B cell (primary cell): ENCODE data around the gene UBE2U. TPM values are rescaled to one million over a fixed set of nuclear protein-coding genes. Genes with fewer than 3 reads are reported as not detected.
"Not testable (repeated sequence)": the region's sequence is repeated elsewhere in the genome, so short reads cannot be mapped to it uniquely, and the experiment has no call there.

Experiments used
- ATAC-seq: fragments of 200-7000 bp; cut with Tn5 transposase; one replicate; pipeline ENCODE4 v1.10.0; 2021; ENCODE audit warnings: low read depth, mild to moderate bottlenecking, moderate number of reproducible peaks, moderate library complexity
- CTCF ChIA-PET: fragments of 350-600 bp; sonication (Branson Sonifier 250); formaldehyde crosslinking; loops from one replicate; lab custom pipeline; 2021; ENCODE audit warnings: antibody characterized with exemption, inconsistent platforms; lab: Charles Lee
- POLR2A ChIA-PET: fragments of 350-600 bp; sonication (Branson Sonifier 250); formaldehyde crosslinking; loops from one replicate; lab custom pipeline; 2021; ENCODE audit warnings: antibody characterized with exemption; lab: Charles Lee
- DNase-seq: peaks from one replicate; pipeline ENCODE4 v3.0.0; 2013
- H2AFZ ChIP-seq: 2 replicates; pipeline ENCODE4 v1.6.1; 2012; ENCODE audit warnings: mild to moderate bottlenecking, low read depth, low read length; ENCODE audit not compliant: insufficient read depth, poor library complexity, severe bottlenecking
- H3K27ac ChIP-seq, 2 donors: 1 replicate in 1 of 2; 2 replicates in 1 of 2; pipeline ENCODE4 v1.5.1; 2012 to 2013; ENCODE audit warnings: low read length in 2 of 2, mild to moderate bottlenecking in 2 of 2, moderate library complexity in 1 of 2
- H3K27me3 ChIP-seq, 4 experiments: fragments of 200-600 bp in 1 of 4; sonication (generic) in 1 of 4; replicated peaks in 1 of 4; 1 replicate in 2 of 4; 2 replicates in 2 of 4; pipeline versions ENCODE4 v1.6.1 to v1.7.0; 2013 to 2016; ENCODE audit warnings: low read length in 3 of 4, mild to moderate bottlenecking in 2 of 4, mixed read lengths in 1 of 4, moderate library complexity in 1 of 4; ENCODE audit not compliant: insufficient read depth in 4 of 4, control insufficient read depth in 3 of 4; ENCODE audit errors: control extremely low read depth in 1 of 4
- H3K36me3 ChIP-seq, 2 experiments: replicated peaks in 1 of 2; 1 replicate in 1 of 2; 2 replicates in 1 of 2; pipeline versions ENCODE4 v1.6.1 to v1.7.1; 2013; ENCODE audit warnings: low read length in 1 of 2; ENCODE audit not compliant: insufficient read depth in 2 of 2, control insufficient read depth in 1 of 2; ENCODE audit errors: control extremely low read depth in 1 of 2, extremely low read depth in 1 of 2
- H3K4me1 ChIP-seq, 2 donors: fragments of 200-600 bp in 1 of 2; sonication (generic) in 1 of 2; 1 replicate in 1 of 2; 2 replicates in 1 of 2; pipeline versions ENCODE4 v1.5.1 to v1.6.1; 2013 to 2017; ENCODE audit warnings: low read length in 2 of 2; ENCODE audit not compliant: control insufficient read depth in 2 of 2, insufficient read depth in 2 of 2
- H3K4me2 ChIP-seq: replicated peaks from 2 replicates; pipeline ENCODE3; 2012; ENCODE audit warnings: mild to moderate bottlenecking, low read depth, low read length; ENCODE audit not compliant: poor library complexity, severe bottlenecking
- H3K4me3 ChIP-seq, 5 experiments: fragments of 200-600 bp in 1 of 5; sonication (generic) in 1 of 5; 1 replicate in 3 of 5; 2 replicates in 2 of 5; pipeline versions ENCODE4 v1.5.1 to v1.7.0; 2011 to 2016; ENCODE audit warnings: low read length in 4 of 5, mild to moderate bottlenecking in 4 of 5, low read depth in 2 of 5, control low read depth in 1 of 5, moderate library complexity in 1 of 5; ENCODE audit not compliant: insufficient read depth in 1 of 5; ENCODE audit errors: control extremely low read depth in 1 of 5, extremely low read depth in 1 of 5
- H3K79me2 ChIP-seq: fragments of 200-600 bp; sonication (generic); one replicate; pipeline ENCODE4 v1.6.0; 2016; ENCODE audit warnings: low read length; ENCODE audit not compliant: control insufficient read depth, insufficient read depth
- H3K9ac ChIP-seq: fragments of 200-600 bp; sonication (generic); 2 replicates; pipeline ENCODE4 v1.6.1; 2017; ENCODE audit warnings: mild to moderate bottlenecking, low read length, moderate library complexity
- H3K9me3 ChIP-seq, 3 donors: one replicate each; pipeline versions ENCODE4 v1.6.1 to v1.7.1; 2013; ENCODE audit warnings: low read length in 2 of 3; ENCODE audit not compliant: control insufficient read depth in 2 of 3, insufficient read depth in 1 of 3; ENCODE audit errors: control extremely low read depth in 1 of 3
- H4K20me1 ChIP-seq: 2 replicates; pipeline ENCODE4 v1.6.0; 2012; ENCODE audit warnings: mild to moderate bottlenecking, low read length; ENCODE audit not compliant: insufficient read depth, control insufficient read depth, poor library complexity, severe bottlenecking
- H3K27ac Mint-ChIP-seq: one replicate; pipeline ENCODE4 v1.8.0; 2021; ENCODE audit warnings: mixed read lengths
- H3K27me3 Mint-ChIP-seq: one replicate; pipeline ENCODE4 v1.8.0; 2021; ENCODE audit warnings: mixed read lengths
- H3K4me1 Mint-ChIP-seq: one replicate; pipeline ENCODE4 v1.8.0; 2021; ENCODE audit warnings: mixed read lengths
- H3K4me3 Mint-ChIP-seq: one replicate; pipeline ENCODE4 v1.8.0; 2021; ENCODE audit warnings: mixed read lengths
- H3K9me3 Mint-ChIP-seq: one replicate; pipeline ENCODE4 v1.8.0; 2022; ENCODE audit warnings: mixed read lengths; ENCODE audit not compliant: insufficient read depth
- CTCF ChIP-seq: fragments of 200-600 bp; IDR thresholded peaks from one replicate; pipeline ENCODE4 v1.8.0; 2022; ENCODE audit warnings: antibody characterized with exemption, mild to moderate bottlenecking
- EZH2 ChIP-seq: IDR thresholded peaks from 2 replicates; pipeline ENCODE4 v1.6.1; 2012; ENCODE audit warnings: borderline replicate concordance, low read depth, mild to moderate bottlenecking, moderate library complexity, low read length; ENCODE audit not compliant: insufficient read depth, poor library complexity, severe bottlenecking
- WGBS: methylation state at CpG from one replicate; pipeline ENCODE4 v1.1.5; 2013; ENCODE audit warnings: missing lambda C conversion rate; ENCODE audit not compliant: insufficient coverage; 5-methylcytosine and 5-hydroxymethylcytosine counted together
- intact Hi-C: fragments of 100-400 bp; cut with micrococcal nuclease; formaldehyde crosslinking; loops from one replicate; pipeline ENCODE4 v1.10.0; 2022
- polyA plus RNA-seq: library from polyadenylated mRNA; depleted of rRNA; stranded (reverse); fragments of >200 nt; gene quantifications from 2 replicates; pipeline ENCODE4 v1.2.3, GENCODE V29; 2012
- total RNA-seq, 2 donors: library from RNA; stranded (reverse); fragments of 120-200 nt in 1 of 2; gene quantifications; 1 replicate in 1 of 2; 2 replicates in 1 of 2; pipeline versions ENCODE4 v1.2.3 to v1.2.4, GENCODE V29; 2013 to 2022

Gene UBE2U
- total and polyA plus RNA-seq, 2 donors (not counting 1 experiment from before 2014, with no cell fraction given): not detected

- no peak overlapping the region for H3K9ac ChIP-seq
- no peaks in the 10 kb centered on the region for H3K4me1 ChIP-seq
- WGBS: 94% methylated on average over 2 of the region's 5 CpGs
- H3K27me3 ChIP-seq: no peaks in the 10 kb centered on the region
- no peaks in the 10 kb centered on the region for H3K9me3 Mint-ChIP-seq
- H3K4me3 Mint-ChIP-seq: no peak overlapping the region
- no peaks in the 10 kb centered on the region for H3K36me3 ChIP-seq
- H3K27me3 Mint-ChIP-seq: peaks cover 10% of the 10 kb centered on the region
- no peak overlapping the region for H3K4me3 ChIP-seq
- H4K20me1 ChIP-seq: no peaks in the 10 kb centered on the region
- DNase-seq: no peak
- H3K27ac Mint-ChIP-seq: no peak overlapping the region
- ATAC-seq: no peak
- intact Hi-C loops: no loop called here
- CTCF ChIA-PET: no interaction called here
- no peak overlapping the region for H3K27ac ChIP-seq
- no peaks in the 10 kb centered on the region for H3K79me2 ChIP-seq
- no peaks in the 10 kb centered on the region for H3K4me1 Mint-ChIP-seq
- TF ChIP-seq CTCF (no peak), EZH2 (no peak)
- POLR2A ChIA-PET: no interaction called here
- H3K9me3 ChIP-seq: no peaks in the 10 kb centered on the region
- no peak overlapping the region for H3K4me2 ChIP-seq
- H2AFZ ChIP-seq: no peak overlapping the region
These were observed 16.8 kb downstream of the UBE2U start for GRCh38 chr1:64220241-64220640.

- H3K4me2 ChIP-seq: no peak overlapping the region
- H3K27me3 ChIP-seq: no peaks in the 10 kb centered on the region
- TF ChIP-seq CTCF (no peak), EZH2 (no peak)
- Mint-ChIP-seq H3K27ac (no peak overlapping the region), H3K9me3 (no peaks in the 10 kb centered on the region), H3K4me1 (no peaks in the 10 kb centered on the region), H3K4me3 (no peak overlapping the region), H3K27me3 (peaks cover 14% of the 10 kb centered on the region)
- H3K4me1 ChIP-seq: no peaks in the 10 kb centered on the region
- ATAC-seq (no peak), DNase-seq (no peak)
- no peaks in the 10 kb centered on the region for H3K9me3 ChIP-seq
- intact Hi-C loops: no loop called here
- no peaks in the 10 kb centered on the region for H3K36me3 ChIP-seq
- no peaks in the 10 kb centered on the region for H3K79me2 ChIP-seq
- no peak overlapping the region for H3K4me3 ChIP-seq
- no peak overlapping the region for H3K27ac ChIP-seq
- ChIA-PET CTCF (interaction anchor here (0.6 kb wide), 2 partner anchors 63 to 80 kb away, joined by 3 read pairs; no protein-coding TSS in a partner anchor), POLR2A (no interaction called here)
- H4K20me1 ChIP-seq: no peaks in the 10 kb centered on the region
- no peak overlapping the region for H3K9ac ChIP-seq
- H2AFZ ChIP-seq: no peak overlapping the region
- 75% methylated on average over 3 of the region's 7 CpGs for WGBS
These were observed 20.1 kb downstream of the UBE2U start for GRCh38 chr1:64223329-64224151.

GRCh38 chr1:64224236-64224635, 20.8 kb downstream of the UBE2U start:
- 100% methylated on average over 4 of the region's 7 CpGs for WGBS
- H3K27me3 ChIP-seq: not testable (repeated sequence)
- CTCF ChIA-PET: interaction anchor here (0.6 kb wide), 2 partner anchors 62 to 81 kb away, joined by 3 read pairs; no protein-coding TSS in a partner anchor

More at GRCh38 chr1:64224236-64224635, 20.8 kb downstream of the UBE2U start:
- H3K4me2 ChIP-seq, H3K27ac ChIP-seq, DNase-seq, H4K20me1 ChIP-seq, intact Hi-C loops, H3K9me3 Mint-ChIP-seq, H3K4me1 ChIP-seq, ATAC-seq, H3K4me1 Mint-ChIP-seq, H2AFZ ChIP-seq, POLR2A ChIA-PET, H3K9me3 ChIP-seq, H3K9ac ChIP-seq, H3K36me3 ChIP-seq, H3K27ac Mint-ChIP-seq, H3K4me3 Mint-ChIP-seq, H3K4me3 ChIP-seq, H3K79me2 ChIP-seq: not testable (repeated sequence)
- H3K27me3 Mint-ChIP-seq: peaks cover 11% of the 10 kb centered on the region
